GM23338 (cell line): ENCODE data around the gene SLC25A36. TPM values are rescaled to one million over a fixed set of nuclear protein-coding genes. Genes with fewer than 3 reads are reported as not detected.

Experiments
- ATAC-seq: fragments of 200-7000 bp; cut with Tn5 transposase; 3 replicates; pipeline ENCODE4 v1.9.1; 2020
- DNase-seq: peaks from one replicate; pipeline ENCODE4 v3.0.0-alpha.2; 2015; ENCODE audit warnings: low spot score
- H2AFZ ChIP-seq: fragments of 200-600 bp; sonication (generic); 2 replicates; pipeline ENCODE4 v1.8.0; 2016; ENCODE audit warnings: antibody characterized with exemption, mild to moderate bottlenecking, moderate library complexity
- H3F3A ChIP-seq: fragments of 200-600 bp; sonication (generic); replicated peaks from 2 replicates; pipeline ENCODE4 v1.8.0; 2017; ENCODE audit warnings: antibody characterized with exemption, mixed run types, low read depth
- H3K27ac ChIP-seq: fragments of 200-600 bp; sonication (generic); 2 replicates; pipeline ENCODE4 v1.6.1; 2016; ENCODE audit warnings: low read depth
- H3K27me3 ChIP-seq: fragments of 200-600 bp; sonication (generic); 2 replicates; pipeline ENCODE4 v1.8.0; 2016; ENCODE audit warnings: mild to moderate bottlenecking, mixed run types, moderate library complexity; ENCODE audit not compliant: insufficient read depth
- H3K36me3 ChIP-seq: fragments of 200-600 bp; sonication (generic); 2 replicates; pipeline ENCODE4 v1.8.0; 2016; ENCODE audit warnings: mild to moderate bottlenecking; ENCODE audit not compliant: insufficient read depth
- H3K4me1 ChIP-seq: fragments of 200-600 bp; sonication (generic); 2 replicates; pipeline ENCODE4 v1.8.0; 2016; ENCODE audit warnings: mild to moderate bottlenecking, moderate library complexity; ENCODE audit not compliant: insufficient read depth
- H3K4me2 ChIP-seq: fragments of 200-600 bp; sonication (generic); 2 replicates; pipeline ENCODE4 v1.7.1; 2017; ENCODE audit warnings: mixed run types
- H3K4me3 ChIP-seq: fragments of 200-600 bp; sonication (generic); 2 replicates; pipeline ENCODE4 v1.6.1; 2016; ENCODE audit warnings: mixed run types
- H3K79me2 ChIP-seq: fragments of 200-600 bp; sonication (generic); replicated peaks from 2 replicates; pipeline ENCODE4 v1.8.0; 2017; ENCODE audit warnings: mild to moderate bottlenecking; ENCODE audit not compliant: insufficient read depth
- H3K9me2 ChIP-seq: fragments of 200-600 bp; sonication (generic); 2 replicates; pipeline ENCODE4 v1.8.0; 2017; ENCODE audit not compliant: insufficient read depth
- H4K20me1 ChIP-seq: fragments of 200-600 bp; sonication (generic); replicated peaks from 2 replicates; pipeline ENCODE4 v1.8.0; 2017; ENCODE audit warnings: mild to moderate bottlenecking; ENCODE audit not compliant: insufficient read depth
- H3K27ac Mint-ChIP-seq: 2 replicates; pipeline ENCODE4 v1.8.0; 2020; ENCODE audit warnings: inconsistent platforms, mild to moderate bottlenecking, moderate library complexity, mixed read lengths
- H3K27me3 Mint-ChIP-seq: 3 replicates; pipeline ENCODE4 v1.8.0; 2022; ENCODE audit warnings: low read depth, mild to moderate bottlenecking, moderate library complexity, mixed read lengths, inconsistent platforms; ENCODE audit not compliant: insufficient read depth, poor library complexity
- H3K36me3 Mint-ChIP-seq: 3 replicates; pipeline ENCODE4 v1.8.0; 2021; ENCODE audit warnings: low read depth, mild to moderate bottlenecking, inconsistent platforms, moderate library complexity, mixed read lengths
- H3K4me1 Mint-ChIP-seq: 3 replicates; pipeline ENCODE4 v1.8.0; 2020; ENCODE audit warnings: mild to moderate bottlenecking, inconsistent platforms, mixed read lengths
- H3K4me3 Mint-ChIP-seq: 3 replicates; pipeline ENCODE4 v1.8.0; 2021; ENCODE audit warnings: moderate library complexity, mild to moderate bottlenecking, inconsistent platforms, mixed read lengths
- H3K9me3 Mint-ChIP-seq: 3 replicates; pipeline ENCODE4 v1.8.0; 2020; ENCODE audit warnings: moderate library complexity, mild to moderate bottlenecking, inconsistent platforms, mixed read lengths
- CREB1 ChIP-seq: fragments of 250-450 bp; sonication (Bioruptor Pico); IDR thresholded peaks from 2 replicates; pipeline ENCODE4 v1.5.0; 2020; ENCODE audit warnings: low read depth, mild to moderate bottlenecking, moderate library complexity
- NANOG ChIP-seq: IDR thresholded peaks from 2 replicates; pipeline ENCODE4 v1.6.1; 2016; ENCODE audit warnings: antibody characterized with exemption, borderline replicate concordance
- STAT1 ChIP-seq: IDR thresholded peaks from one replicate; pipeline ENCODE4 v1.6.1; 2016; ENCODE audit warnings: antibody characterized with exemption; ENCODE audit not compliant: unreplicated experiment
- ZNF114 ChIP-seq: fragments of 250-450 bp; sonication (Bioruptor Pico); IDR thresholded peaks from 2 replicates; pipeline ENCODE4 v1.5.0; 2020; ENCODE audit warnings: mild to moderate bottlenecking, moderate library complexity
- ZNF331 ChIP-seq: fragments of 250-450 bp; sonication (Bioruptor Pico); IDR thresholded peaks from 2 replicates; pipeline ENCODE4 v1.5.0; 2020; ENCODE audit warnings: low read depth, mild to moderate bottlenecking, moderate library complexity
- polyA plus RNA-seq: library from polyadenylated mRNA; unstranded; fragments of >200 nt; fragmentation: Nextera tagmentation; extraction: Ambion mirVana; gene quantifications from 2 replicates; pipeline ENCODE4 v1.2.1, GENCODE V29; 2016
- total RNA-seq: library from RNA; depleted of rRNA; stranded (reverse); fragments of >200 nt; shearing (Covaris generic); gene quantifications from 2 replicates; pipeline ENCODE4 v1.2.3, GENCODE V29; 2014
- TF ChIP-seq, protein P1 (sequence below): IDR thresholded peaks from 2 replicates; pipeline ENCODE4 v1.6.1; 2016; ENCODE audit warnings: antibody characterized with exemption
- TF ChIP-seq, protein P2 (sequence below), 2 experiments: fragments of 200-600 bp in 1 of 2; sonication (generic) in 1 of 2; conservative IDR thresholded peaks; 2 replicates each; pipeline versions ENCODE4 v1.5.1 to v1.6.1; 2016 to 2017; ENCODE audit warnings: antibody characterized with exemption in 2 of 2, low read depth in 2 of 2, mild to moderate bottlenecking in 2 of 2, moderate library complexity in 1 of 2

SLC25A36 gene
- total and polyA plus RNA-seq, 2 experiments from 2014 or later = 113 to 123 TPM

DNA sequence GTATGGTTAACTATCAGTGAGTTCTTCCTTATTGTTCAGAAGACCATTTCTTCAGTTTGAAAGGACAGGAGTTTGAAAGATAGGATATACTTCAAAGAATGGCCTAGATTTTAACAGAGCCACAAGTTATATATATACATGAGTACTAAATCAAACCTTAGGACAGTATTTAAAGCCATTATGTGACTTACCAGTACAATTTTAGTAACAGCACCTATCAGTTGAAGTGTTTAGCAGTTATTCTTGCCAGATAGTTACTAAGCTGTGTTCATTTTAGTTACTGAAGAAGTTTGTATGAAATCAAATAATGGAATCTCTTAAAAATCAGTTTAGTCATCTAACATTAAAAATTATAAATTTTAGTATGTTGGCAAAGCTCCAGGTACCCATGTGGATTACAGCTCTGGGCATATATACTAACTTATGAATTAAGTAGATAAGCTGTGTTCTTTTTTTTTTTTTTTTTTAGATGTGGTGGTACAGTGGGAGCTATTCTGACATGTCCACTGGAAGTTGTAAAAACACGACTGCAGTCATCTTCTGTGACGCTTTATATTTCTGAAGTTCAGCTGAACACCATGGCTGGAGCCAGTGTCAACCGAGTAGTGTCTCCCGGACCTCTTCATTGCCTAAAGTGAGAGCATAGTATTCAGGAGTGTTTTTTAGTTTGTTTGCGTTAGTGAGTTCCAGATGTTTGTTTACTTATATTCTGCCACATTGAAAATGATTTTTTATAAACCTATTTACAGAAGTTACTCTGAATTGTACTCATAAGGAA is 14.6 kb downstream of the SLC25A36 start:
- peaks cover 20% of the 10 kb centered on the region for H3K4me1 ChIP-seq
- no peak for ATAC-seq
- H2AFZ ChIP-seq = no peak overlapping the region
- H3K36me3 Mint-ChIP-seq = peaks cover 33% of the 10 kb centered on the region
- H3K27ac Mint-ChIP-seq = no peak overlapping the region
- H3K27me3 Mint-ChIP-seq = no peaks in the 10 kb centered on the region
- H3K79me2 ChIP-seq = peaks cover 100% of the 10 kb centered on the region
- H3K27ac ChIP-seq = no peak overlapping the region
- peaks cover 21% of the 10 kb centered on the region for H3K4me1 Mint-ChIP-seq
- no peaks in the 10 kb centered on the region for H3K9me3 Mint-ChIP-seq
- H3K4me3 ChIP-seq = no peak overlapping the region
- TF ChIP-seq, protein P1, sequence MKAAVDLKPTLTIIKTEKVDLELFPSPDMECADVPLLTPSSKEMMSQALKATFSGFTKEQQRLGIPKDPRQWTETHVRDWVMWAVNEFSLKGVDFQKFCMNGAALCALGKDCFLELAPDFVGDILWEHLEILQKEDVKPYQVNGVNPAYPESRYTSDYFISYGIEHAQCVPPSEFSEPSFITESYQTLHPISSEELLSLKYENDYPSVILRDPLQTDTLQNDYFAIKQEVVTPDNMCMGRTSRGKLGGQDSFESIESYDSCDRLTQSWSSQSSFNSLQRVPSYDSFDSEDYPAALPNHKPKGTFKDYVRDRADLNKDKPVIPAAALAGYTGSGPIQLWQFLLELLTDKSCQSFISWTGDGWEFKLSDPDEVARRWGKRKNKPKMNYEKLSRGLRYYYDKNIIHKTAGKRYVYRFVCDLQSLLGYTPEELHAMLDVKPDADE = no peak
- TF ChIP-seq STAT1 (no peak), CREB1 (CRISPR knock-in tag) (no peak), ZNF331 (no peak), NANOG (no peak), ZNF114 (CRISPR knock-in tag) (no peak)
- TF ChIP-seq, protein P2, sequence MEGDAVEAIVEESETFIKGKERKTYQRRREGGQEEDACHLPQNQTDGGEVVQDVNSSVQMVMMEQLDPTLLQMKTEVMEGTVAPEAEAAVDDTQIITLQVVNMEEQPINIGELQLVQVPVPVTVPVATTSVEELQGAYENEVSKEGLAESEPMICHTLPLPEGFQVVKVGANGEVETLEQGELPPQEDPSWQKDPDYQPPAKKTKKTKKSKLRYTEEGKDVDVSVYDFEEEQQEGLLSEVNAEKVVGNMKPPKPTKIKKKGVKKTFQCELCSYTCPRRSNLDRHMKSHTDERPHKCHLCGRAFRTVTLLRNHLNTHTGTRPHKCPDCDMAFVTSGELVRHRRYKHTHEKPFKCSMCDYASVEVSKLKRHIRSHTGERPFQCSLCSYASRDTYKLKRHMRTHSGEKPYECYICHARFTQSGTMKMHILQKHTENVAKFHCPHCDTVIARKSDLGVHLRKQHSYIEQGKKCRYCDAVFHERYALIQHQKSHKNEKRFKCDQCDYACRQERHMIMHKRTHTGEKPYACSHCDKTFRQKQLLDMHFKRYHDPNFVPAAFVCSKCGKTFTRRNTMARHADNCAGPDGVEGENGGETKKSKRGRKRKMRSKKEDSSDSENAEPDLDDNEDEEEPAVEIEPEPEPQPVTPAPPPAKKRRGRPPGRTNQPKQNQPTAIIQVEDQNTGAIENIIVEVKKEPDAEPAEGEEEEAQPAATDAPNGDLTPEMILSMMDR (conservative IDR thresholded peaks at IDR 0.05; ENCODE audit: low read depth in 2 of 2) = no peak
- no peak overlapping the region for H3K4me2 ChIP-seq
- H4K20me1 ChIP-seq = peaks cover 43% of the 10 kb centered on the region
- no peak for DNase-seq
- H3K4me3 Mint-ChIP-seq = no peak overlapping the region
- H3K27me3 ChIP-seq = no peaks in the 10 kb centered on the region
- peaks cover 20% of the 10 kb centered on the region; the same call in 1 of the 2 replicates for H3K36me3 ChIP-seq
- no peaks in the 10 kb centered on the region for H3F3A ChIP-seq
- H3K9me2 ChIP-seq = no peaks in the 10 kb centered on the region

DNA sequence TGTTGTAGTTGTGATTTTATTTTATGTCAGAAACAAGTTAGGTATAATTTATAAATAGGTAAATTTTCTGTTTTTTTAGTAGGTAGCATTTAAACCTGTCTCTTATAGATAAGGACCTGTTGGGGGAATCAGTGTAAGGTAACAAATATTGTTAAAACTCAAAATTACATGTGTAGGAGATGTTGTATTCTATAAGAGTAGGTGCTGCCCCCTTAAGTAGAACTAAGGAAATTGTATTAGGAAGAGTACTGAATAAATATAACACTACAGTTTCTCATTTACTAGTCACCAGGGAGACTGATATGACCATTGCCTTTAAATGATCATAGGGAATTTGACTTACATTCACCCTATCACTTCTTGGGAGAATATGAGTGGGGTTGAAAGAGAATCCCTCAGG is 31.2 kb downstream of the SLC25A36 start:
- ATAC-seq (no peak; the same call in 2 of the 3 replicates), DNase-seq (peak; percentile 38)
- H3K27me3 ChIP-seq = no peaks in the 10 kb centered on the region
- H3K79me2 ChIP-seq = no peaks in the 10 kb centered on the region; the same call in 1 of the 2 replicates
- Mint-ChIP-seq H3K4me3 (no peak overlapping the region), H3K27ac (no peak overlapping the region), H3K9me3 (no peaks in the 10 kb centered on the region), H3K27me3 (no peaks in the 10 kb centered on the region), H3K36me3 (peaks cover 35% of the 10 kb centered on the region; the same call in 2 of the 3 replicates), H3K4me1 (no peaks in the 10 kb centered on the region)
- H3K4me1 ChIP-seq = no peaks in the 10 kb centered on the region
- H4K20me1 ChIP-seq = no peaks in the 10 kb centered on the region; the same call in 1 of the 2 replicates
- no peaks in the 10 kb centered on the region for H3K9me2 ChIP-seq
- H3F3A ChIP-seq = no peaks in the 10 kb centered on the region
- peaks cover 26% of the 10 kb centered on the region; the same call in 1 of the 2 replicates for H3K36me3 ChIP-seq
- TF ChIP-seq, protein P2 (conservative IDR thresholded peaks at IDR 0.05; ENCODE audit: low read depth in 2 of 2) = peak in 1 of 2 experiments; percentile 53; a peak in 3 of 4 replicates
- TF ChIP-seq ZNF114 (CRISPR knock-in tag) = no peak
- H3K4me2 ChIP-seq = no peak overlapping the region
- H2AFZ ChIP-seq = no peak overlapping the region
- no peak overlapping the region for H3K27ac ChIP-seq
- H3K4me3 ChIP-seq = no peak overlapping the region
